Measurements from ENCODE around the gene RCAN2.
A peak's percentile ranks its signal among the peaks of the same experiment; 100 is the strongest.

RCAN2 gene

DNA sequence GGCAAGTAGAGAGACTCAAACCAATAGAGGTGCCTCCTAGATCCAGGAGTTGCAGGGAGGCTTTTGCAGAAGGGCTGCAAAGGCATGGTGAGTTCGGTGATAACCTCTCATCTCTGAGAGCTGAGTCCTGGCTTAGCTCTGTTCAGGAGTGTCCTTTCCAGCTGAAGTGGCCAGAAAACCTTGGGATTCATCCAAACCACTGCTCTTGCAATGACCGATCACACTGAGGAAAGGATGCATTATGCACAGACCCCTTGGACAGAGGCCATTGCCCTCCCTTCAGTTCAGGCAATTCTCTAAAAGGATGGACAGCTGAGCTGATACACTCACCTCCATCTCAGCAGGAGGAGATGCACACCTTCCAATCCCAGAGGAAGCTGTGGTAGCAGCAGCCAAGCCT is 161.7 kb downstream of the RCAN2 start:
- DNase-seq, result no peak

DNA sequence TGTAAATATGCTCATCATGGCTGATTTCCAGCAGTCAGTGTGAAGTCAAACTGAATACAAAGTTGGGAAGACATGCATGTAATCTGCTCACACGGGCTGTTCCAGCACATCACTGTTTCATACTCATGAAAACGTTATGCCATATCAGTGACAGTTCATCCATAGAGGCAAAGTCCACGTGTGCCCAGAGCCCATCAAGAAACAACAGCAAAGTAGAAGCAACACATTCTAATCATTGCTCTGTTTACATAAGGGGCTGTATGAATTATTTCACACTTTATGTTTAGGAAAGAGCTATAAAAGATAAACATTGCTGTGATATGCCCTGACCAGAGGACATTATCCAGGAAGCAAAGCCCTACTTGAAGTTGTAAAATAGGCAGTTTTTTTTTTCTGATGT is 163.5 kb downstream of the RCAN2 start:
- no peak for DNase-seq

DNA sequence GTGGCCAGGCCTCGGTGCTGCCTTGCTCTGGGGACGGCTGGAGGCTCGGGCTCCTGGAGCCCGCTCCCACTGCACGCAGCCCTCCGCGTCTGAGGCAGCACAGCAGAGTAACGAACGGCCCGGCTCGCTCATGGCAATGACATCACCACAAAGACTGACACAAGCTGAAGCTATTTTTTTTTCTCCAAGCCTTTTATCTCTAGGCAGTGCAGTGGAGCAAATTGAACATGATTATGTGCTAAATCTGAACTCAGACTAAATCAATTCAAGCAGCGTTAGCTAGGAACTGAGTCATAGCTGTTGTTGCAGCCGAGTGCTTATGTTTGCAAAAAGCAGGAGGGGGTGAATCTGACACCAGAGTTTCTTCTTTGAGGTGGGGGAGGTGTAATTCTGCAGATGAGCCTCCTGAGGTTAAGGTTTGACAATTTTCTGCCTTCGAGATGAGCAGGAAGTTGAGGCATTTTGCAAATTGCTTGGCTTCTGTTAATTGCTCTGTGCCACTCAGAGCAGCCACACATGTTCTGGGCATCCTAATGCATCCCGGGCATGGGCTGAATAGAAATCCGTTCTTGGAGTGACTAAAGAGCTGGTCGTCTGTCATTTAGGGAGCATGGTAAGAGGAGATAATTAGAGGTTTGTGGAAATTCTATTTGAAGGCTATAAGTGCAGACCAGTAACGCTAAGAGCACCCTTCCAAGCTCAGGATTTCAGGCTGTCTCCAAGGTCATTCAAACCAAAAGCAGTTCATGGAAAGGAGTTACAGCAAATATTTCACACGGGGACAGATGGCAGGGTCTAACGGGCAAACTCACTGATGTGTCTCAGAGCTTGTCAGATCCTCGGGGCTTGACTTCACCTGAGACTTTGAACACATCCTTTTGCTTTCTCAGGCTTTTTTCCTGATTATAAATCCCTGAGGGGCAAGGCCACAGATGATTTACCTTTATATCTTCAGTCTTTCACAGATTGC is 165.4 kb downstream of the RCAN2 start:
- DNase-seq, result peak; percentile 74

DNA sequence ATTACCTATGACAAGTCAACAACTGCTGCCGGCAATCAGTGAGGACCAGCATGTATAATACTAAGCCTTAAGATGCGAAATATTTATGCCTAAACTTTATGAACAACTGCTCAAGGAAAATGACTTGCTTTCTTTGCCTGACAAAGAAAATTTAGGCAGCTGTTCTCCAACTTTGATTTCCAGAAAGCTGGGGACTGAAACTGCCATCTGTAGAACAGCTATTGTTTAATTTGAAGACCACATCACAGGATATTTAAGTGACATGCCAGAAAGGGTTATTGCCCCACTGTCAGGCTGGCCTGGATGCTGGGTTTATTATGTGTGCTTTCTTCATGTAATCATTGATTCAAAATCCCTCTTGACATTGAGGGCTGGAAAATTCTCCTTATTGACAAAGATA is 166.5 kb downstream of the RCAN2 start:
- DNase-seq, result no peak

DNA sequence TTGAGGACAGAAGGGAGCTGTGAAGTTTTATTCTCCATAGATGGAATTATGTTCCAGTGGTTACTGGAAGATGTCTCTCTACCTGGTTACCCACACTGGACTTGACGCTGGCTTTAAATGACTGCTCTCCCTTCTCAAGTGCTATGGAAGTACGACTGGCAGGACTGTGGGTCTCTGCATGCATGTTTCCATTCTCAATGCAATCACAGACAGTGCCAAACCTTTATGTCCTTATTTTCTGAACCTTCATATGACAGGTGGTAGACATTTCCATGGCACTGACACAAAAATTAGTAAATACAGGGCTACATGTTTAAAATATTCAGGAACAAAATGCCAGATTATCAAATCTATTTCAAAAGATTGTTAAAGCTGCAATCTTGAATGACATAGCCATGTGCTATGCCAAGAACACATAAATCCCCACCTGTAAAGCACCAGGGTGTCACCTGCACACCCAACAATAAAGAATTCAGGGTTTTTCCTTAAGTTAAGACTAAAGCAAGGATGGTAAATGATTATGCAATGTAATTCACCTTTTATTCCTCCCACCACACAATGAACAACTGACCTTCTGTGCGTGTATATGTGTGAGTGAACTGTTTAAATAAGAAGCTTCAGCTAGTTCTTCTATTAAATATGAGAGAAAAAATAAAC is 167.2 kb downstream of the RCAN2 start:
- no peak for DNase-seq

DNA sequence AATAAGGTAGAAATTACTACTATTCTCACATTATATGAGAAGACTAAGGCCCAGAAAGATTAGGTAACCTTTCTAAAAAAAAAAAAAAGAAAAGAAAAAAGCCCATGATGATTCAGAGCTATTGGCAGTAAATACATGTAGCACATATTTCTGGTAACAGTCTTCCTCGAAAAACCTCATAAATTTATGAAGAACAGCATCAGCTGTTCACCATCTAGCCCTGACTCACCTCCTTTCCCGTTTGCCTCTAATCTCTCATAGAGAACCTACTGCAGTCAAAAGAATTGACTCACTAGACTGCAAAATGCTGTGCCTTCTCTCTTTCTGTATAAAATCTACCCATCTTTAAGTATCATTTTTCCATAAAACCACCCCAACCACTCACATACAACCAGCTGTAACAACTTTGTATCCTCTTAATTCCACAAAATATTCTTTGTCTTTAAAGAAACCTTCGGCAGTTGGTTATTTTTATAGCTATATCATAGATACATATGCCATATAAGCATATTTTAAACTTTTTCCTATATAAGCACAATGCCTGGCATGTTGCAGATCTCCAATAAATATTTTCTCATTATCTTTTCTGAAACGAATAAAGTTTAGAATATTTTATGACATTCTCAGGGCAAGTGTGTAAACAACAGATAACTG is 167.8 kb downstream of the RCAN2 start:
- DNase-seq, result no peak

DNA sequence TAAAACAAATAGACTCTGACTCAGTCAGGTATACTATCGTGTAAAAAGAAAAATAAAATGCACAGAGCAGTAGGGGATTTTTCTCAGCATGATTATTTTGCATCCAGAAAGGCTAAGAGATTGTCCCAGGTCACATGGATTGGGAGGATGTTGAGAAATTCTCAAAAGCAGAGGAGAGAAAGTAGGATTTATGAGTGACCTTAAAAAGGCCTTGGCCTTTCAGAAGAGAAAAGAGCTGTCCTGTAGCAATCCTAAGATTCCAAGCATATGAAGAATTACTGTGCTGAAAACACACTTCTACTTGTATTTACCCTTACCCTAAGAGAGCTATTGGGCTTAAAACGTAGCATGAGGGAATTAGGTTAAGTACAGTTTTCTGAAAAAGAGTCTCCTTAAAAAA is 170.7 kb downstream of the RCAN2 start:
- DNase-seq, result no peak

DNA sequence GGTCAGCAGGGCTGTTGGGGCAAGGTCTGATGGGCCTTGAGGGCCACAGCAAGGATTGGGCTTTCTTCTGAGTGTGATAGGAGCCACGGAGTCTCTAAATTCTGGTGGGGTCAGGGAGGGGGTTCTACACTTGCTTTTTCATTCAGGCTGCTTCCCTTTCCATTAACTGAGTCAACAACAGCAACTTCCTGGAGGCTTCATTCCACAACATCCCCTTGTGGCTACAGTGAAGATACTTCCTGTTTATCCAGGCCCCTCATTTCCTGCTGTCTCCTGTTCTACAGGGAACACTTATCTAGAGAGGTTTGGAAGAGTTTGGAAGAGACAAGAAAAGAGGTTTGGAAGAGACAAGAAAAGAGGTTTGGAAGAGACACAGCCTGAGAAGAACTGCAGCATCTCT is 175.7 kb downstream of the RCAN2 start:
- no peak for DNase-seq

DNA sequence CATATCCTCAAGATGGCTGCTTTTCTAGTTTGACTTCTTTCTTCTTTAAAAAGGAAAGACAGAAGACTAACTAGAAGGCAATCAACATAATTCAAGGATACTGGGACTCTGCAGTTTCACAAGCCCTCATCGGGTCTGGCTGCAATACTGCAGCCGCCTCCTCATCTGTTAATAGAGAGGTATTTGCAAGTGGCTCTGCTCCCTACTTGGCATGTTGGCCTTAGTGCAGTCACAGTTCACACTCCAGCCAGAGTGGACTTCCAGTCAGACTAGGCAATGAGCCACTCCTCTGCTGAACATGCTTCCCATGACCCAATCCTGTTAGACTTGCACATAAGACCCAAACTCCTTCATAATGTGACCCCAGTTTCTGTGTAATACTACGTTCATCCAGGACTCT is 178.6 kb downstream of the RCAN2 start:
- DNase-seq, result no peak

DNA sequence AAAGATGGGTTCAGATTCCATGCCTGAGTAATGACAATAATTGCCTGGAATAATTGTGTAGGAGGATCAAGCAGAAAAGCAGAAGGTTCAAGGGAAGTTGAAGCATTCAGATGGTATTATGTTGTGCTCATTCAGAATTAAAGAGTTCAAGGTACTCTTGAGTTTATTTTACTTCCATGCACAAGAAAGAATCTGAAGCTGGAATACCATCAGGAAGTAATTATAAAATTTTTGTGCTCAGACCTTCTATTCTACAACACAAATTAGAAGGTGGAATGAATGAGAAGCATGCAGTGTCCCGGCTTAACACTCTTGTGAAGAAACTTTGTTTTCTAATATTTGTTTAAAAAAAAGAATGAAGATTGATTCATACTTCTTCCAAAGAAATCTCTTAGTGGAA is 181.1 kb downstream of the RCAN2 start:
- DNase-seq, result no peak

DNA sequence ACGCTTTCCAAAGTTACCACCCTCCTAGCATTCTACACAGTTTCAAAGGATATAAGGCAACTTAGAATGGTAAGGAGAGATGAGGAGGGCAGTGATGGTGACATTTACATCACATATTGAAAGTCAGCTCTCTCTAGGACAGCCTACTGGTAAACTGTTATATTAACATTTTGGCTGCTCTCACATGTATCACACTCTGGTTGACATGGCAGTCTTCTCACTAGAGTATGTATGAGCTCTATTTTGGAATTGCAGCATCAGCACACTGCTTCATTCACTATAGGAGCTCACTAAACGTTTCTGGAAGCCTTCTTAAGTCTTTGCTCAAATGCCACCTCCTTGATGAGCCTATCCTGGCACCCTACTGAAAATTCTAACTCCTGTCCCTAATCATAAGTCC is 184.8 kb downstream of the RCAN2 start:
- no peak for DNase-seq

DNA sequence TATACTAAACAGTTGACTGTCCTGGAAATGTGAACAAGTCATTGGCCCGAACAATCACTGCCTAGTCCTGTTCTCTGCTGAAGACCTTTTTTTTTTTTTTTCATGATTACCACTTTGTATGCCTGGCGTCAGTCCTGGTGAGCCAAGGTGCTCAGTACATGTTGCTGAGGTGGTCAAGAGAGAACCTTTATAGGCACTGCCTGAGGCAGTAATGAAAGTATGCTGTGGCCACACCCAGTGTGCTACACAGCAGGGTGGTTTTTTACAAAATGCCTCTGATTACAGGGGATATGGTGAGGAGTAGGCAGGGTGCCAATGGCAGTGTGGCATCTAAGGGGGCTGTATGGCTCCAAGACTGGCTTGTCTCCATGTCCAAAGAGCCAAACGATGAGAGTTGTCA is 185.4 kb downstream of the RCAN2 start:
- DNase-seq, result no peak

DNA sequence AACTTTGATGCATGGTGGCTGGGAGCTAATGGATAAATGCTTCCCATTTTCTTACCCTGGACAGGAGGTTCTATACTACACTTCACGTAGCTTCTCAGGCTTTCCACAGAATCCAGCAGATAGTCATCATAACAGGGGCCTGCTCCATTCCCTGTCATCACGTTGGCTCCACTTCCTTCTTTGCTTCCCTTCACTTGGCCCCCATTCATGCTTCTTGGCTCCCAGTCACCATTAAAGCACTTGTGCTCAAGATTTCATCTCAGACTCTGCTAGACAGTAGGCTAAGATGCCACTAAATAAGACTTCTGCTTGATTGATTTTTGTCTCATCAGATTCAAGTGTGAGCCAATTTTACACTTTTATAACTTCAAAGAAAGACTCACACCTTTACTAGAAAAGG is 186.0 kb downstream of the RCAN2 start:
- DNase-seq, result no peak

DNA sequence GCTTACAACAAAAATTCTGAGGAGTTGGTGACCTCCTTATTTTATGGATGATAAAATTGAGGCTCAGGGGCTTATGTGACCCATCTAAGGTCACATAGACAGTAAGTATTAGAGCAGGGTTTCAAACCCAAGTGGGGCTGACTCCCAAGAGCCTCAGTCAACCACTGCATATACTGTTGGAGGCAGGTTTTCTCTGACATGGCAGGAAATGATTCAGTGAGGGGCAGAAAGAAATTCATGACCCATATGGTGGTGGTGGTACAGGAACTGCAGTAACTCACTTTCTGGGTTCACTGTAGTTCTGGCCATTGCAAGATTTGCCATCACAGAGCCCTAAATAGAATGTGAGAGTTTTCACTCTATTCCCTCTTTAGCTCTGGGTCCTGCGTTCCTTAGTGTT is 188.4 kb downstream of the RCAN2 start:
- no peak for DNase-seq

DNA sequence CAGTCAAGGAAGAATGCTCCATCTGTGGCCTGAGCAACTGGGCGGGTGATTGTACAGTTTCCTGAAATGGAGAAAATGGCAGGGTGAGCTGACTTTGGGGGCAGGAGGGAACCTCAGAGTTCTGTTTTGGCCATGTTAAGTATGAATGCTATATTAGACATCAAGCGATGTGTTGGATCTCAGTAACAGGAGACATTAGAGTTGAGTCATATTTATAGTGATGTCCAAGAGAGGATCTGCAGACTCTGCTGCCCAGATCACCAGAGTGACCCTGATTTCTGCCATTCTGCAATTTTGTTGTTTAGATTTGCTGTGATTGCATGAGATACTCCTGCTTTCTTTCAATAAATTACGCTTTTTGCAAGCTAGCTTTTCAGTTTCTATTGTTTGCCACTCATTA is 189.1 kb downstream of the RCAN2 start:
- DNase-seq, result no peak

DNA sequence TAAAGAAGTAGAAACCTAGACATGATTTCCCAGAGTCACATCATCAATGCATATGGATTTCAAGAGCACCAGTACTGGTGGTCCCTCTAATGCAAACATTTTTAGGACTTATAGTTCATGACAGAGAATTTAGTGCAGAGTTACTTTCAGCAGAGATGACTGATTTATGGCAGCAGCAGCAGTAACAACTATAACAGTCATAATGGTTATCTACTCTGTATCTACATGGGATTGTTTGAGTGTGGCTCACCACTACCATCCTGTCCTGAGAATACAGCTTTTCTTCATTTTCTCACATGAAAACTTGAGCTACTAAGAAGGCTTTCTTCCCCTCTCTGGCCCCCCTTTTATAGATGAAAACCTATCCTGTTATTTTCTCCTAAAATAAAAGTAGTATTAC is 192.0 kb downstream of the RCAN2 start:
- DNase-seq, result no peak

DNA sequence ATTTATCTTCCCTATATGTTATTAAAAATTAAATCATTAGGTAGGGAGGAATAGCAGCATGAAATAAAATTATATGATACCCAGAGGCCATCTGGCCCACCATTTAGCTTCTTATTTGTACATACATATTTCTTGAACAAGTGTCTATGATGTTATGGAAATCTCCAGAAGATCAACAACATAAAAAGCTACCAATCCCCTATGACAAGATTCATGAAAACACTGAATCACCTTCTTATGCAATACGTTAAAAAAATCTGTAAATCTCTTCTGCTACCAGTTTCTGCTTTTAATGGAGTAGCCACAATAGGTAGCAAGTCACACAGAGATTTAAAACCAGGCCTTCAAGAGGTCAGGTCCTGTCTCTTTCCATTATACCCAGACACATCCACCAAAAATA is 194.7 kb downstream of the RCAN2 start:
- DNase-seq, result no peak

DNA sequence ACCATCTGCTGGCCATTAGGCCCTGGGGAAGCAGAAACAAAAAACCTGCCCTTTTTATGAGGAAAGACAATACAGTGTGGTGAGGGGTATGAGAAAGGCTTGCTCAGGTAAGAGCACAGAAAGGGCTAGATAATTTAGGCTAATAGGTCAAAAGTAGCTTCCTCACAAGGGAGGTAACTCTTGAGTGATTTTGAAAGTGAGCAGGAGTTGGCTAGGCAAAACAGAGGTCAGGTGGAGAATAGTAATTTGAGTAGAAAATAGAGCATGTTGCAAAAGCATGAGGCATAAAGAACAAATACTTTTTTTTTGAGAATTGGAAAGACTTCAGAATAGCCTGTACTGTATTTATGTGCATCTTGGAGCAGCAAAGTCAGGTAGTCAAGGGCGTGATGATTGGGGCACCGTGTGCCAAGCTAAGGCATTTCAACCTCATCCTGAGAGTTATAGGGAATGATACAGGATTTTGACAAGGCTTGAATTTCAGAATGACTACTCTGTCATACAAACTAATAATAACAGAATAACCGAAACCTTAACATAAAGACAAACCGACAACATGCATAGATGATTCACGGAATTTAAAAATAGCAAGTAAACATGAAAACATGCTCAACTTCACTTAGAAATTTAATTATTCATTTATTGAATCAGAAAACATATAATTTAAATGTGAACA is 197.5 kb downstream of the RCAN2 start:
- DNase-seq, result no peak

DNA sequence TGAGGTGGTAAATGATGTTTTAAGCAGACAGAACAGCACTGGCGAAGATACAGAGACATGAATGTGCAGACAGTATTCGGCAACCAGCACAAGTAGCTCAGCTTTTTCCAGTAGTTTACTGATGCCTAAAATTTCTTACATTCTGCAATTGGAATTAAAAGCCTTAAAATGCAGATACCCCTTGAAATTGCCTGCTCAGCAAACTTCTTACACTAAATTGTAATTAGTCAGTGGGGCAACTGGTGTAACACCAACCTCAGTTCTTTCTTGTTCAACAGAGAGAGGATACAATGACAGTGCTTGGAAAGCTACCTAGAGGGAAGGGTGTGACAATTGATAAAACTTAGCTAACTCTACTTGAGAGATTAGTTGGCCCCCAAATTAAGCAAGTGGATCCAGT is 199.4 kb downstream of the RCAN2 start:
- no peak for DNase-seq

DNA sequence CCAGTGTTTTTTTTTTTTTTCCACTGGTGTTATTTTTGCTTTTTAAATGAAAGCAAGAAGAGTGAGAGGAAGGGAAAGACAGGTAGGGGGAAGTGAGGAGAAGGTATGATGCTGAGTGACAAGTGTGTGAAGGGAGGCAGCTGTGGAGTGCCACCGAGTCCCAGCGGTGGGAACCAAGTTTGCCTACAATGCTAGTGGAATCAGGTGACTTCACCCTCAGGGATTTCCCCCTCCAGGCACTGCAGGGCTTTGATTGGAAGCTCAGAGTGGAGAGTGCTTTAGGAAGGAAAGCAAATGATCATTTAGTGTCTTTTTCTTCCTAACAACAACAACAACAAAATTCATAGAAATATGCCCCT is 200.0 kb downstream of the RCAN2 start:
- DNase-seq, result no peak

DNA sequence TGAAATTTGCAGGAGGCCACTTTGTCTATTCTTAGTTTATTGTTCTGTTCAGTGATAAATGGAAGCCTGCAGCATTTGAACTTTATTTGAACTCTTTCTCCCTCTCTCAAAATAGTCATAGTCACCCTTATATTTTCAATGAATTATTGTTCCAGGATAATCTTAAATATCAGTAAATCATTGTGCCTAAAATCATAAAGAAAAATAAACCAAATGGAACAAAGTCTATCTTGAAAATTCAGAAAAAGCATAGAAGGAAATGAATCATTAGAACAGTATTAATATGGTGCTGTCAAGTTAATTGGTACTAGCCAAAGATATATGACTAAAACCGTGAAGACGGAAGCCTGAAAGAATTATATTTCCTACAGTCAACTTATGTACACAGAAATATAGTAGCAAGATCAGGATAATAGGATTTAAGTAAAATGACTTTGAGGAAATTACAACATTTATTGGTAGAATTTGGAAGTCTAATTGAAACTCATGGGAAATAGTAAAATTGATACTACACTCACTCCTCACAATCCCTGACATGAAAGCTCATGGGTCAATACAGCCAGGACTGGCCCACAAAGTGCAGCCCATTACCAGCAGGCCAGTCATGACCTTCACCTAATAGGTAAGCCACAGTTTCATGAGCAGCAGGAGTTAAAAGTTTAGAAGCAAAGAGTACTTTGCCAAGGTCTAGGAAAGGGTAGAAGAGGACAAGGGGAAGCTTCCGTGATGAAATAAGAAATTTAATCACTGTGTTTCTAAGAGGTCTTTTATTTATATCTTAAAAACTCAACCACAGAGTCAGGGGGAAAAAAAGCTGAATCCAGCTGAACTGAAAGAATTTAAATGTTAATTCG is 200.6 kb downstream of the RCAN2 start:
- no peak for DNase-seq

DNA sequence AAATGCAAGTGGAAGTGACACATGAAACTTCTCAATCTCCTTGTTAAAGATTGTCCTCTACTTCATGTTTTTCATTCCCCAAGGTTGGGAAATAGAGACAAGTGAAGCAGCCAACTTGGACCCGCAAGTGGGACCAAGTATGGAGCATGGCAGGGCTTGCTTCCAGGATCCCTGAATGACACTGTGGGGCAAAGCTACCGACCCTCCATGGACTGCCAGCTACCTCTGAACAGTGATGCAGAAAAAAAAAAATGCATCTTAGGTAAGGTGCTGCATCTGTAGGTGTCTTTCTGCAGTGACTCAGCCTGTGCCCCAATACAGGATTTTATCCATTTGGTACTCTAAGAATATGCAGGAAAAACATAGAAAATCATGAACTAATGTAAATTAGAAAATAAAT is 201.4 kb downstream of the RCAN2 start:
- no peak for DNase-seq

DNA sequence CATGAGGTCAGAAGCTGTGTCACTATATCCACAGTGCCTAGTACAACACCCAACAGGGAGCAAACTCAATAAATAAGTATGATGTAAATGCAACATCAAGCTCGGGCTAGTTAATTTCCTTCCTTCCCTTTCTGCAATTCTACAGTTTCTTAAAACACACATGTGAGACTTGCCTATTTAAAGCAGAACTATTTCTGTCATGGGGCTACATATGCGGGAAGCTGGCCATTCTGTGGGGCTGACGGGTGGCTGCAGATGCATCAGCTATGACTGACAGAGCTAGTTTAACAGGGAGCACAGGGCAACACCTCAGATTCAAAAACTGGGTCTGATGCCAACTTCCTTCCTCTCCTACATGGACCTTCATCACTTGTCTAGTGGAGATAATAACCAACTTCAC is 202.4 kb downstream of the RCAN2 start:
- no peak for DNase-seq

Data from islet precursor cell (in vitro differentiated cells).